OCI-LY1 (cell line): ENCODE data around the gene NKD1.

Experiments
- EZH2 ChIP-seq: fragments of 200-600 bp; sonication (generic), shearing (Covaris generic); IDR thresholded peaks from 2 replicates; pipeline ENCODE4 v1.8.0; 2017; ENCODE audit warnings: borderline replicate concordance, mixed run types, mild to moderate bottlenecking, antibody characterized with exemption, low read length, moderate library complexity, mixed read lengths
- TF ChIP-seq, protein P1 (sequence below): fragments of 200-600 bp; sonication (generic), shearing (Covaris generic); IDR thresholded peaks from 2 replicates; pipeline ENCODE4 v1.5.1; 2017; ENCODE audit warnings: mild to moderate bottlenecking, antibody characterized with exemption, low read length, moderate library complexity, mixed read lengths

DNA sequence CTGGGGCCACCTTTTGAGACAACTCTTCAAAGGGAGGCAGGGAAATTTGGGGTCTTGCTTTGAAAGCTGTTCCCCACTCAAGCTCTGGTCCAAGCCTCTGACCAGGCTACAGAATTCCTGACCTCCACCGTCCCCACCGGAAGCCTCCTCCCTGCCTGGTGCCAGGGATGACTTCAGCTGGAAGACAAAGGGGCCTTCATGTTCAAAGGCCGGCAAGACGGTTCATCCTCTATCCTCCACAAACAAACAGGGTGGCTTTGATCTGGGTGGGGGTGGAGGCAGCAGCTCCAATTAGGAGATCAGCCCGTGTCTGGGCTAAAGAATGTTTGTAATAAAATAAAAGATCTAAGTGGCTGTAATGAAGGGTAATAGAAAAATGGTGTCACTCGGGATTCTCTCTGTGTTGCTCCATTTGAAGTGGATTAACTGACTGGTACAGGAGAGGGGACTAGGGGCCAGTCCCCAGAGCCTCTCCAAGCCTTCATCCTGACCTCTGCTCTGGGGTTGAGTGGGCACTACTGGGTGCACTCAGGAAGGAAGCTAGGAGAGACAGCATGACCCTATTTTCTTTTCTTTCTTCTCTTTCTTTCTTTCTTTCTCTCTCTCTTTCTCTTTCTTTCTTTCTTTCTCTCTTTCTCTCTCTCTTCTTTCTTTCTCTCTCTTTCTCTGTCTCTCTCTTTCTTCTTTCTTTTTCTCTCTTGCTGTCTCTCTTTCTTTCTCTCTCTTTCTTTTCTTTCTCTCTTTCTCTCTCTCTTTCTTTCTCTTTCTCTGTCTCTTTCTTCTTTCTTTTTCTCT, 27.5 kb upstream of the NKD1 start:
- TF ChIP-seq, protein P1, sequence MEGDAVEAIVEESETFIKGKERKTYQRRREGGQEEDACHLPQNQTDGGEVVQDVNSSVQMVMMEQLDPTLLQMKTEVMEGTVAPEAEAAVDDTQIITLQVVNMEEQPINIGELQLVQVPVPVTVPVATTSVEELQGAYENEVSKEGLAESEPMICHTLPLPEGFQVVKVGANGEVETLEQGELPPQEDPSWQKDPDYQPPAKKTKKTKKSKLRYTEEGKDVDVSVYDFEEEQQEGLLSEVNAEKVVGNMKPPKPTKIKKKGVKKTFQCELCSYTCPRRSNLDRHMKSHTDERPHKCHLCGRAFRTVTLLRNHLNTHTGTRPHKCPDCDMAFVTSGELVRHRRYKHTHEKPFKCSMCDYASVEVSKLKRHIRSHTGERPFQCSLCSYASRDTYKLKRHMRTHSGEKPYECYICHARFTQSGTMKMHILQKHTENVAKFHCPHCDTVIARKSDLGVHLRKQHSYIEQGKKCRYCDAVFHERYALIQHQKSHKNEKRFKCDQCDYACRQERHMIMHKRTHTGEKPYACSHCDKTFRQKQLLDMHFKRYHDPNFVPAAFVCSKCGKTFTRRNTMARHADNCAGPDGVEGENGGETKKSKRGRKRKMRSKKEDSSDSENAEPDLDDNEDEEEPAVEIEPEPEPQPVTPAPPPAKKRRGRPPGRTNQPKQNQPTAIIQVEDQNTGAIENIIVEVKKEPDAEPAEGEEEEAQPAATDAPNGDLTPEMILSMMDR = no peak
- no peak for TF ChIP-seq EZH2
